Lower leg skin (tissue), 3 donors: Measurements from ENCODE around the gene STAT1.

Experiments used
- POLR2A ChIP-seq, 2 donors: fragments of 450-650 bp; IDR thresholded peaks; one replicate each; pipeline ENCODE4 v1.6.1; 2016 to 2017; ENCODE audit warnings: antibody characterized with exemption in 2 of 2, mild to moderate bottlenecking in 1 of 2, moderate library complexity in 1 of 2
- TF ChIP-seq, protein P1 (sequence below), 3 donors: fragments of 450-650 bp; IDR thresholded peaks; one replicate each; pipeline ENCODE4 v1.5.1; 2016; ENCODE audit warnings: antibody characterized with exemption in 3 of 3, mild to moderate bottlenecking in 3 of 3, moderate library complexity in 2 of 3

GRCh38 chr2:190972846-190973245 lies 41.1 kb downstream of the STAT1 start:
- TF ChIP-seq, protein P1, sequence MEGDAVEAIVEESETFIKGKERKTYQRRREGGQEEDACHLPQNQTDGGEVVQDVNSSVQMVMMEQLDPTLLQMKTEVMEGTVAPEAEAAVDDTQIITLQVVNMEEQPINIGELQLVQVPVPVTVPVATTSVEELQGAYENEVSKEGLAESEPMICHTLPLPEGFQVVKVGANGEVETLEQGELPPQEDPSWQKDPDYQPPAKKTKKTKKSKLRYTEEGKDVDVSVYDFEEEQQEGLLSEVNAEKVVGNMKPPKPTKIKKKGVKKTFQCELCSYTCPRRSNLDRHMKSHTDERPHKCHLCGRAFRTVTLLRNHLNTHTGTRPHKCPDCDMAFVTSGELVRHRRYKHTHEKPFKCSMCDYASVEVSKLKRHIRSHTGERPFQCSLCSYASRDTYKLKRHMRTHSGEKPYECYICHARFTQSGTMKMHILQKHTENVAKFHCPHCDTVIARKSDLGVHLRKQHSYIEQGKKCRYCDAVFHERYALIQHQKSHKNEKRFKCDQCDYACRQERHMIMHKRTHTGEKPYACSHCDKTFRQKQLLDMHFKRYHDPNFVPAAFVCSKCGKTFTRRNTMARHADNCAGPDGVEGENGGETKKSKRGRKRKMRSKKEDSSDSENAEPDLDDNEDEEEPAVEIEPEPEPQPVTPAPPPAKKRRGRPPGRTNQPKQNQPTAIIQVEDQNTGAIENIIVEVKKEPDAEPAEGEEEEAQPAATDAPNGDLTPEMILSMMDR (IDR thresholded peaks at IDR 0.05): no peak
- TF ChIP-seq POLR2A (IDR thresholded peaks at IDR 0.05): no peak
